Mammary epithelial cell (primary cell): ENCODE results near the gene PTPRG.

Experiments used
- CTCF ChIP-seq, 2 donors: IDR thresholded peaks in 1 of 2; conservative IDR thresholded peaks in 1 of 2; 2 replicates each; pipeline ENCODE4 v1.5.1; 2011 to 2012; ENCODE audit warnings: inconsistent platforms in 2 of 2, low read length in 2 of 2, mild to moderate bottlenecking in 2 of 2, control low read depth in 1 of 2, low read depth in 1 of 2; ENCODE audit not compliant: insufficient read depth in 1 of 2; ENCODE audit errors: extremely low read depth in 1 of 2
- EZH2 ChIP-seq: IDR thresholded peaks from 2 replicates; pipeline ENCODE4 v1.6.1; 2012; ENCODE audit warnings: low read length, inconsistent platforms, borderline replicate concordance

DNA sequence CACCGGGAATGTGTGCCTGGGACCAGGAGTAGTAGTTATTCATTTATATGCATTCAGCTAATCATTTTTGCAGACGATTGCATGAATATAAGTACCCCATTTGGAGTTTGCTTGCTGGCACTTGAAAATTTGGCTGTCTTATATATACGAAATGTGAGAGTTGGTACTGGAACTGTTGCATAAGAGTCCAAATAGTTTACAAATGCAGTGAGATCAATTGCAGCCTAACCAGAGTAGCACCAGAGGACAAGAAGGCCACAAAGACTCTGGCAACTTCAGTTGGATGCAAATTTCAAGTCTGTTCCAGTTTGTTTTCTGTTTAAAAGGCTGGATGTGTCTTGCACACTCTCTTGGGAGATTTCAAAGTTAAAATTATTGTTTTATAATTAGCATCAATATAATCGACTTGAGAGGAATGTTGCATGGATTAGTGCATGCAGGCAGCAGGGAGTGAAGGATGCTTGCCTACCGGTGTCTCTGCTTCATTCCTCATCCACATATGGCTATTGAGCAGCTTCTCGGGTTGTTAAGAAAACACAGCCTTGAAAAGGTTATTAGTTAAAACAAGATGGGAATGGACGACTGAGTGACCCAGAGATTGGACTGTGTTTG, 213.0 kb downstream of the PTPRG start:
- TF ChIP-seq CTCF (conservative IDR thresholded peaks at IDR 0.05 in 1 of 2, IDR thresholded peaks at IDR 0.05 in 1 of 2; ENCODE audit: extremely low read depth in 1 of 2, insufficient read depth in 1 of 2, low read depth in 1 of 2, low read length in 2 of 2) (no peak), EZH2 (no peak)
